Measurements from ENCODE around the gene NSUN5. TPM values are rescaled to one million over a fixed set of nuclear protein-coding genes. Genes with fewer than 3 reads are reported as not detected.
A peak's percentile ranks its signal among the peaks of the same experiment; 100 is the strongest.

Gene NSUN5
- total and polyA plus RNA-seq, 2 experiments from 2014 or later: 22.6 to 30.6 TPM

DNA sequence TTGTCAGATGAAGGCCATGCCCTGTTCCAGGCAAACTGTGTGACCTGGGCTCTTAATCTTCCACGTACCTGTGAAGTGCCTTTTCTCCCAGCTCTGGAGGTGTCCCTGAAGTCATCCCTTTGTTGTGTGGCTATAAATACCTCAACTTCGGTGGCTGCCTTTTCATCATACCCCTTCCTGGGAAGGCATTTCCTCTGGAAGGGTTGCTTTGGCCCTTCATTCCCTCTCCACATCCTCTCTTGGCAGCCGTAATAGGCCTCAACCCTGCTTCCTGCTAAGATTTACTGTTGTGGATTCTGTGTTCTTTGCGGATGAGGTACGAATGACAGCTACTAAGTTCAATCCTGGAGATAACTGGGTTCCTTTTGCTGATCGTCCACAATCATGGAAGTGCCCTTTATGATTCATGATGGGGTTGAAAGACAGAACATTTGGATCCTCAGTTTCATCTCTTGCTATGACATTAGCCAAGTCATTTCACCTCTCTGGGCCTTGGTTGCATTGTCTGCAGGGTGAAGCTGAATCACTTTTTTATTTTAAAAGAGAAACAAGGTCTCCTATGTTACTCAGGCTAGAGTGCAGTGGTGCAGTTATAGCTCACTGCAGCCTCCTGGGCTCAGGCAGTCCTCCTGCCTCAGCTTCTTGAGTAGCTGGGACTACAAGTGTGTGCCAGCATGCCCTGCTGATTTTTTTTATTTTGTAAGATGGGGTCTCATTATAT, 43.0 kb upstream of the NSUN5 start:
- H4K20me1 ChIP-seq (ENCODE audit: insufficient read depth, poor library complexity, severe bottlenecking): no peaks in the 10 kb centered on the region
- WGBS (ENCODE audit: low lambda C conversion rate, missing lambda C conversion rate): 78% methylated on average over 6 of the region's 6 CpGs
- H3K36me3 ChIP-seq (replicated peaks; ENCODE audit: insufficient read depth, low read depth): no peaks in the 10 kb centered on the region
- no peaks in the 10 kb centered on the region for H3K27me3 ChIP-seq
- H3K4me2 ChIP-seq: no peak overlapping the region
- DNase-seq (ENCODE audit: low spot score): no peak
- no peaks in the 10 kb centered on the region for H3K9me3 ChIP-seq (ENCODE audit: low read depth)
- H3K9me2 ChIP-seq (replicated peaks; ENCODE audit: insufficient read depth): no peaks in the 10 kb centered on the region
- no peak overlapping the region for H3K4me3 ChIP-seq
- H2AFZ ChIP-seq: no peak overlapping the region
- H3K79me2 ChIP-seq: no peaks in the 10 kb centered on the region
- no peaks in the 10 kb centered on the region for H3K4me1 ChIP-seq (ENCODE audit: insufficient read depth)
- H3K27ac ChIP-seq: no peak overlapping the region
- TF ChIP-seq, protein P1, sequence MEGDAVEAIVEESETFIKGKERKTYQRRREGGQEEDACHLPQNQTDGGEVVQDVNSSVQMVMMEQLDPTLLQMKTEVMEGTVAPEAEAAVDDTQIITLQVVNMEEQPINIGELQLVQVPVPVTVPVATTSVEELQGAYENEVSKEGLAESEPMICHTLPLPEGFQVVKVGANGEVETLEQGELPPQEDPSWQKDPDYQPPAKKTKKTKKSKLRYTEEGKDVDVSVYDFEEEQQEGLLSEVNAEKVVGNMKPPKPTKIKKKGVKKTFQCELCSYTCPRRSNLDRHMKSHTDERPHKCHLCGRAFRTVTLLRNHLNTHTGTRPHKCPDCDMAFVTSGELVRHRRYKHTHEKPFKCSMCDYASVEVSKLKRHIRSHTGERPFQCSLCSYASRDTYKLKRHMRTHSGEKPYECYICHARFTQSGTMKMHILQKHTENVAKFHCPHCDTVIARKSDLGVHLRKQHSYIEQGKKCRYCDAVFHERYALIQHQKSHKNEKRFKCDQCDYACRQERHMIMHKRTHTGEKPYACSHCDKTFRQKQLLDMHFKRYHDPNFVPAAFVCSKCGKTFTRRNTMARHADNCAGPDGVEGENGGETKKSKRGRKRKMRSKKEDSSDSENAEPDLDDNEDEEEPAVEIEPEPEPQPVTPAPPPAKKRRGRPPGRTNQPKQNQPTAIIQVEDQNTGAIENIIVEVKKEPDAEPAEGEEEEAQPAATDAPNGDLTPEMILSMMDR (IDR thresholded peaks at IDR 0.05; ENCODE audit: poor library complexity): no peak
- TF ChIP-seq EZH2 (IDR thresholded peaks at IDR 0.05; ENCODE audit: borderline replicate concordance): no peak

DNA sequence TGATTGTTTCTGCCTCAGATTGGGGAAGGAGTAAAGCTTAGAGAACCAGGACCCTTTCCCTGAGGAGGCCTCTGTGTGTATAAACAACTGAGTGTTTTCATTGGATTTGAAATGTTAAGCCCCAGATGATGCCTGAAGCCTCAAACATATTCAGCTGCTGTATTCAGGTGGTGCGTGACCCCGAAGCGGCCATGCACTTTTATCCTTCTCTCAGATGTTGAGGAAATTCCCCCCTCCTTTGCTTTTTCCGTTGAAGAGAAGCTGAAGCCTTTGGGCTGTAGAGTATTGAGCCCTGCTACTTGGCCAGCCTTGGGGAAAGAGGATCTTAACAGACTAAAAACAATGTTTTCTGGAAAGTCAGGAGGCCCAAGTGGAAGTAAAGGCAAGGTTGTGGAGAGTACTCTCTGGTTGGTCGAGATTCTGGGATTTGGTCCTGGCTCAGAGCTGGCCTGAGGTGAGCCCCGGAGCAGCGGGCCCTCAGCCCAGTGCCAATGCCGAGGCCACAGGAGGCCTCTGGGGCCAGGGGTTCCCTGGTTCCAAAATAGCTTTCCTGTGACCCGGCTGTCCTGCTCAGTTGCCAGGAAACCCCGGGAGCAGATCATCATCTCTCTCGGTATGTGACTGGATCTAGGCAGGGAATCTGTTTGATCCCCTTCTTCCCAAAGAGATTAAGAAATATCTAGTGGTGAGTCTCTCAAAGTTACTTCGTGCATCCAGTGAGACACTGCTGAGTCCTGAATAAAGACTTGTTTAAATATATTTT, 41.9 kb upstream of the NSUN5 start:
- peaks cover 7% of the 10 kb centered on the region for H3K4me1 ChIP-seq (ENCODE audit: insufficient read depth)
- H4K20me1 ChIP-seq (ENCODE audit: insufficient read depth, poor library complexity, severe bottlenecking): no peaks in the 10 kb centered on the region
- H3K27me3 ChIP-seq: no peaks in the 10 kb centered on the region
- TF ChIP-seq EZH2 (IDR thresholded peaks at IDR 0.05; ENCODE audit: borderline replicate concordance) (no peak), EZH2phosphoT487 (IDR thresholded peaks at IDR 0.05; ENCODE audit: low read depth, severe bottlenecking, unreplicated experiment) (no peak)
- TF ChIP-seq, protein P1 (IDR thresholded peaks at IDR 0.05; ENCODE audit: poor library complexity): no peak
- H2AFZ ChIP-seq: peak overlapping the region; percentile 2
- no peak overlapping the region for H3K4me3 ChIP-seq
- 63% methylated on average over 12 of the region's 12 CpGs for WGBS (ENCODE audit: low lambda C conversion rate, missing lambda C conversion rate)
- no peak for DNase-seq (ENCODE audit: low spot score)
- H3K27ac ChIP-seq: peak overlapping the region; percentile 62
- no peaks in the 10 kb centered on the region for H3K9me3 ChIP-seq (ENCODE audit: low read depth)
- H3K9me2 ChIP-seq (replicated peaks; ENCODE audit: insufficient read depth): no peaks in the 10 kb centered on the region
- no peak overlapping the region for H3K4me2 ChIP-seq
- no peaks in the 10 kb centered on the region for H3K36me3 ChIP-seq (replicated peaks; ENCODE audit: insufficient read depth, low read depth)
- H3K79me2 ChIP-seq: no peaks in the 10 kb centered on the region

DNA sequence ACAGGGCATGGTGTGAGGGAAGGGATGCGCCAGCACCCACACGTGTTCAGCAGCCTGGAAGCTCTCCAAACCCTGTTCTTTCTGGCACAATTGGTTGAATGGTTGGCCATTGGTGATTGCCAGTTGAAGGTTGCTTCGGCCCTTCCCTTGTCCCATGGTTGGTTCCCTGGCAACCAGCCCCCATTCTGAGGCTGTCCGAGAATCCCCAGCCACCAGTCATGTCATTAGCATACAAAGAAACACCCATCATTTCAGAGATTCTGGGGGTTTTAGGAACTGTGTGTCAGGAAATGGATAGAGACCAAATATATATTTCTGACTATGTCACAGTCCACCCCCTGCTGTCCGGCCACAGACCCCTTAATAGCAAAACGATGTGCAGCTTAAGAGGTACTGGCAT, 41.1 kb upstream of the NSUN5 start:
- no peak for DNase-seq (ENCODE audit: low spot score)
- Histone ChIP-seq H2AFZ (no peak overlapping the region), H3K4me1 (ENCODE audit: insufficient read depth) (peaks cover 7% of the 10 kb centered on the region), H3K79me2 (no peaks in the 10 kb centered on the region), H3K9me3 (ENCODE audit: low read depth) (no peaks in the 10 kb centered on the region), H3K36me3 (replicated peaks; ENCODE audit: insufficient read depth, low read depth) (no peaks in the 10 kb centered on the region), H3K9me2 (replicated peaks; ENCODE audit: insufficient read depth) (no peaks in the 10 kb centered on the region), H3K4me3 (no peak overlapping the region), H3K27me3 (no peaks in the 10 kb centered on the region), H3K27ac (peak overlapping the region; percentile 62), H4K20me1 (ENCODE audit: insufficient read depth, poor library complexity, severe bottlenecking) (no peaks in the 10 kb centered on the region), H3K4me2 (no peak overlapping the region)
- no peak for TF ChIP-seq EZH2 (IDR thresholded peaks at IDR 0.05; ENCODE audit: borderline replicate concordance)
- no peak for TF ChIP-seq EZH2phosphoT487 (IDR thresholded peaks at IDR 0.05; ENCODE audit: low read depth, severe bottlenecking, unreplicated experiment)
- TF ChIP-seq, protein P1 (IDR thresholded peaks at IDR 0.05; ENCODE audit: poor library complexity): no peak
- WGBS (ENCODE audit: low lambda C conversion rate, missing lambda C conversion rate): 90% methylated on average over 6 of the region's 6 CpGs
